GM19395 (cell line): ENCODE measurements around the gene METTL24.

ENCODE experiments used
- ATAC-seq: cut with Tn5 transposase; IDR thresholded peaks from one replicate; pipeline ENCODE4 v1.9.1; 2021; ENCODE audit warnings: mild to moderate bottlenecking, moderate library complexity; ENCODE audit not compliant: unreplicated experiment

Gene METTL24

GRCh38 chr6:110357664-110358552, at the start of gene METTL24:
Gene METTL24 (minus strand): TSS chr6:110358349. CDS start chr6:110358272, 77 bp downstream.
- no peak for ATAC-seq

GRCh38 chr6:110404607-110405006, 46.5 kb upstream of the METTL24 start:
- no peak for ATAC-seq

- ATAC-seq = no peak
Observed at GRCh38 chr6:110401585-110402176, 43.5 kb upstream of the METTL24 start.

GRCh38 chr6:110400208-110400607, 42.1 kb upstream of the METTL24 start:
- ATAC-seq = no peak

- ATAC-seq = no peak
Observed at GRCh38 chr6:110399219-110400071, 41.3 kb upstream of the METTL24 start.

- ATAC-seq = no peak
Observed at GRCh38 chr6:110398778-110399177, 40.6 kb upstream of the METTL24 start.

GRCh38 chr6:110395221-110395620, 37.1 kb upstream of the METTL24 start:
- ATAC-seq = no peak

- no peak for ATAC-seq
Observed at GRCh38 chr6:110394409-110394808, 36.3 kb upstream of the METTL24 start.

GRCh38 chr6:110392727-110393126, 34.6 kb upstream of the METTL24 start:
- ATAC-seq = no peak

GRCh38 chr6:110390404-110390803, 32.3 kb upstream of the METTL24 start:
- no peak for ATAC-seq

- no peak for ATAC-seq
Observed at GRCh38 chr6:110389689-110390382, 31.7 kb upstream of the METTL24 start.

- ATAC-seq = no peak
Observed at GRCh38 chr6:110387986-110388385, 29.8 kb upstream of the METTL24 start.

GRCh38 chr6:110385458-110385863, 27.3 kb upstream of the METTL24 start:
- ATAC-seq = no peak

- no peak for ATAC-seq
Observed at GRCh38 chr6:110378552-110378951, 20.4 kb upstream of the METTL24 start.

- no peak for ATAC-seq
Observed at GRCh38 chr6:110369066-110369465, 10.9 kb upstream of the METTL24 start.

GRCh38 chr6:110368284-110368683, 10.1 kb upstream of the METTL24 start:
- no peak for ATAC-seq

- ATAC-seq = no peak
Observed at GRCh38 chr6:110367825-110368224, 9.7 kb upstream of the METTL24 start.

GRCh38 chr6:110366975-110367374, 8.8 kb upstream of the METTL24 start:
- no peak for ATAC-seq

GRCh38 chr6:110366256-110366655, 8.1 kb upstream of the METTL24 start:
- ATAC-seq = no peak

GRCh38 chr6:110364364-110365105, 6.4 kb upstream of the METTL24 start:
- ATAC-seq = no peak
